HepG2 (cell line): Measurements from ENCODE around the gene NFYC. TPM values are rescaled to one million over a fixed set of nuclear protein-coding genes. Genes with fewer than 3 reads are reported as not detected.

Experiments used
- CEBPZ ChIP-seq: IDR thresholded peaks from 2 replicates; pipeline ENCODE4 v1.6.1; 2012; ENCODE audit warnings: low read length, improper control_type of control experiment
- CERS6 ChIP-seq: sonication (generic); formaldehyde crosslinking; IDR thresholded peaks from 2 replicates; pipeline ENCODE4 v1.5.0; 2020; ENCODE audit warnings: missing genetic modification reagents
- JUNB ChIP-seq: sonication (generic); formaldehyde crosslinking; IDR thresholded peaks from 2 replicates; pipeline ENCODE4 v1.8.0; 2022; ENCODE audit warnings: missing genetic modification reagents, mild to moderate bottlenecking, borderline replicate concordance
- KLF16 ChIP-seq, 2 experiments: sonication (generic) in 1 of 2; formaldehyde crosslinking in 1 of 2; IDR thresholded peaks; 2 replicates each; pipeline versions ENCODE4 v1.6.1 to v1.8.0; 2016 to 2023; ENCODE audit warnings: missing genetic modification reagents in 2 of 2, missing compliant biosample characterization in 1 of 2
- POGZ ChIP-seq: sonication (generic); formaldehyde crosslinking; IDR thresholded peaks from 2 replicates; pipeline ENCODE4 v1.4.0; 2020; ENCODE audit warnings: mild to moderate bottlenecking, missing genetic modification reagents
- SNAPC4 ChIP-seq: sonication (generic); formaldehyde crosslinking; IDR thresholded peaks from 2 replicates; pipeline ENCODE4 v1.4.0; 2020; ENCODE audit warnings: mild to moderate bottlenecking, missing genetic modification reagents
- SNAPC5 ChIP-seq: sonication (generic); formaldehyde crosslinking; IDR thresholded peaks from 2 replicates; pipeline ENCODE4 v1.8.1; 2023; ENCODE audit warnings: mild to moderate bottlenecking, missing genetic modification reagents, borderline replicate concordance
- TGIF2 ChIP-seq: IDR thresholded peaks from 2 replicates; pipeline ENCODE4 v1.6.1; 2016; ENCODE audit warnings: control low read depth, missing compliant biosample characterization
- WIZ ChIP-seq: sonication (generic); formaldehyde crosslinking; IDR thresholded peaks from 2 replicates; pipeline ENCODE4 v1.5.1; 2020; ENCODE audit warnings: mild to moderate bottlenecking, missing genetic modification reagents
- ZFP37 ChIP-seq: sonication (generic); formaldehyde crosslinking; IDR thresholded peaks from 2 replicates; pipeline ENCODE4 v1.4.0; 2020; ENCODE audit warnings: missing genetic modification reagents, borderline replicate concordance
- ZNF264 ChIP-seq: sonication (generic); formaldehyde crosslinking; IDR thresholded peaks from 2 replicates; pipeline ENCODE4 v1.4.0; 2020; ENCODE audit warnings: missing genetic modification reagents
- ZNF281 ChIP-seq: sonication (generic); formaldehyde crosslinking; IDR thresholded peaks from 2 replicates; pipeline ENCODE4 v1.4.0; 2020; ENCODE audit warnings: missing genetic modification reagents, borderline replicate concordance
- ZNF335 ChIP-seq: sonication (generic); formaldehyde crosslinking; IDR thresholded peaks from 2 replicates; pipeline ENCODE4 v1.4.0; 2020; ENCODE audit warnings: missing genetic modification reagents
- ZNF501 ChIP-seq: sonication (generic); formaldehyde crosslinking; IDR thresholded peaks from 2 replicates; pipeline ENCODE4 v1.5.1; 2020; ENCODE audit warnings: mild to moderate bottlenecking, moderate library complexity, missing genetic modification reagents
- ZNF547 ChIP-seq: sonication (generic); formaldehyde crosslinking; IDR thresholded peaks from 2 replicates; pipeline ENCODE4 v1.5.1; 2020; ENCODE audit warnings: mild to moderate bottlenecking, missing genetic modification reagents
- ZSCAN21 ChIP-seq: sonication (generic); formaldehyde crosslinking; IDR thresholded peaks from 2 replicates; pipeline ENCODE4 v1.8.0; 2022; ENCODE audit warnings: mild to moderate bottlenecking, missing genetic modification reagents, moderate library complexity, borderline replicate concordance
- polyA plus RNA-seq, 8 experiments: library from polyadenylated mRNA; depleted of rRNA in 3 of 8; stranded (reverse) in 7 of 8; unstranded in 1 of 8; fragments of >200 nt; fragmentation: Illumina TruSeq in 4 of 8; extraction: Trizol in 4 of 8; gene quantifications; 2 replicates each; pipeline versions ENCODE4 v1.2.1 to v1.2.3, GENCODE V29; 2011 to 2016; ENCODE audit warnings: low read depth in 4 of 8, missing spikeins in 1 of 8, mixed read lengths in 1 of 8; ENCODE audit not compliant: insufficient read depth in 1 of 8
- total RNA-seq, 5 experiments: library from RNA; depleted of rRNA; stranded (reverse); fragments of >200 nt; fragmentation: Illumina TruSeq; extraction: Trizol; gene quantifications; 2 replicates each; pipeline ENCODE4 v1.2.3, GENCODE V29; 2016; ENCODE audit warnings: low read depth in 1 of 5

NFYC gene
- total and polyA plus RNA-seq, 2 of the 13 experiments (the other 11 are each of a cell fraction or from before 2014, with no cell fraction given) = 33.9 to 73.7 TPM

- no peak for TF ChIP-seq ZSCAN21 (CRISPR knock-in tag)
- TF ChIP-seq SNAPC5 (CRISPR knock-in tag) = no peak
- no peak for TF ChIP-seq JUNB
- TF ChIP-seq TGIF2 = 0 out of 2 replicates have a peak, but pooled peaks have one; percentile 16
- TF ChIP-seq KLF16 (CRISPR knock-in tag; IDR thresholded peaks at IDR 0.05) = peak in 1 of 2 experiments; percentile 3; a peak in 1 of 4 replicates
- no peak for TF ChIP-seq CERS6 (CRISPR knock-in tag)
- TF ChIP-seq SNAPC4 (CRISPR knock-in tag) = no peak
- 0 out of 2 replicates have a peak, but pooled peaks have one; percentile 54 for TF ChIP-seq WIZ (CRISPR knock-in tag)
- no peak for TF ChIP-seq ZNF281
- peak; percentile 55; the same call in 1 of the 2 replicates for TF ChIP-seq CEBPZ
- TF ChIP-seq ZNF501 (CRISPR knock-in tag) = no peak
- TF ChIP-seq ZNF547 (CRISPR knock-in tag) = no peak
- TF ChIP-seq POGZ (CRISPR knock-in tag) = peak; percentile 89
- no peak for TF ChIP-seq ZNF264 (CRISPR knock-in tag)
- no peak for TF ChIP-seq ZNF335 (CRISPR knock-in tag)
- no peak for TF ChIP-seq ZFP37 (CRISPR knock-in tag)
Observed at GRCh38 chr1:40709100-40709801, 17.7 kb downstream of the NFYC start (continued).
